ENCODE data around the gene CCT7. TPM values are rescaled to one million over a fixed set of nuclear protein-coding genes. Genes with fewer than 3 reads are reported as not detected.

The CCT7 gene
- total RNA-seq, 1 donor from 2014 or later: 359 TPM

- Mint-ChIP-seq H3K4me3 (ENCODE audit: unreplicated experiment) (no peak overlapping the region), H3K27me3 (ENCODE audit: low read depth, unreplicated experiment) (no peaks in the 10 kb centered on the region), H3K27ac (ENCODE audit: unreplicated experiment) (no peak overlapping the region), H3K4me1 (ENCODE audit: low read depth, unreplicated experiment) (no peaks in the 10 kb centered on the region), H3K36me3 (ENCODE audit: low read depth, unreplicated experiment) (peaks cover 18% of the 10 kb centered on the region), H3K9me3 (ENCODE audit: unreplicated experiment) (no peaks in the 10 kb centered on the region)
- no peaks in the 10 kb centered on the region for H3K27me3 ChIP-seq (ENCODE audit: insufficient read depth, low read length)
- TF ChIP-seq EZH2 (IDR thresholded peaks at IDR 0.05; ENCODE audit: insufficient read depth, low read length) (no peak), CTCF (IDR thresholded peaks at IDR 0.05; ENCODE audit: insufficient read depth, low read depth, low read length) (no peak)
- no peaks in the 10 kb centered on the region for H3K79me2 ChIP-seq (ENCODE audit: insufficient read depth, low read length)
- peaks cover 47% of the 10 kb centered on the region for H4K20me1 ChIP-seq (ENCODE audit: insufficient read depth, low read length)
- DNase-seq (ENCODE audit: low read depth): no peak
- no peak overlapping the region for H3K9ac ChIP-seq (ENCODE audit: low read length)
- no peaks in the 10 kb centered on the region for H3K4me1 ChIP-seq (ENCODE audit: insufficient read depth, low read length)
- H2AFZ ChIP-seq (ENCODE audit: low read depth, low read length): no peak overlapping the region
- no peak overlapping the region for H3K27ac ChIP-seq (ENCODE audit: low read depth, low read length)
- no peak for FAIRE-seq
- no peaks in the 10 kb centered on the region for H3K9me3 ChIP-seq (ENCODE audit: insufficient read depth, low read depth, low read length)
- peaks cover 22% of the 10 kb centered on the region for H3K36me3 ChIP-seq (ENCODE audit: insufficient read depth, low read length)
- H3K4me3 ChIP-seq (ENCODE audit: insufficient read depth, low read depth, low read length): no peak overlapping the region
- no peak overlapping the region for H3K4me2 ChIP-seq (ENCODE audit: low read length)
These were observed 22.0 kb downstream of the CCT7 start for GRCh38 chr2:73255907-73256617.

- peaks cover 46% of the 10 kb centered on the region for H4K20me1 ChIP-seq (ENCODE audit: insufficient read depth, low read length)
- no peaks in the 10 kb centered on the region for H3K27me3 ChIP-seq (ENCODE audit: insufficient read depth, low read length)
- H3K27ac ChIP-seq (ENCODE audit: low read depth, low read length): no peak overlapping the region
- peaks cover 19% of the 10 kb centered on the region for H3K36me3 ChIP-seq (ENCODE audit: insufficient read depth, low read length)
- H3K27ac Mint-ChIP-seq (ENCODE audit: unreplicated experiment): no peak overlapping the region
- no peaks in the 10 kb centered on the region for H3K27me3 Mint-ChIP-seq (ENCODE audit: low read depth, unreplicated experiment)
- no peak for DNase-seq (ENCODE audit: low read depth)
- no peaks in the 10 kb centered on the region for H3K9me3 ChIP-seq (ENCODE audit: insufficient read depth, low read depth, low read length)
- no peaks in the 10 kb centered on the region for H3K4me1 Mint-ChIP-seq (ENCODE audit: low read depth, unreplicated experiment)
- H2AFZ ChIP-seq (ENCODE audit: low read depth, low read length): no peak overlapping the region
- no peaks in the 10 kb centered on the region for H3K79me2 ChIP-seq (ENCODE audit: insufficient read depth, low read length)
- TF ChIP-seq EZH2 (IDR thresholded peaks at IDR 0.05; ENCODE audit: insufficient read depth, low read length) (no peak), CTCF (IDR thresholded peaks at IDR 0.05; ENCODE audit: insufficient read depth, low read depth, low read length) (no peak)
- H3K4me1 ChIP-seq (ENCODE audit: insufficient read depth, low read length): no peaks in the 10 kb centered on the region
- H3K9ac ChIP-seq (ENCODE audit: low read length): no peak overlapping the region
- no peak overlapping the region for H3K4me3 Mint-ChIP-seq (ENCODE audit: unreplicated experiment)
- no peak overlapping the region for H3K4me2 ChIP-seq (ENCODE audit: low read length)
- no peaks in the 10 kb centered on the region for H3K9me3 Mint-ChIP-seq (ENCODE audit: unreplicated experiment)
- peaks cover 17% of the 10 kb centered on the region for H3K36me3 Mint-ChIP-seq (ENCODE audit: low read depth, unreplicated experiment)
- no peak for FAIRE-seq
- no peak overlapping the region for H3K4me3 ChIP-seq (ENCODE audit: insufficient read depth, low read depth, low read length)
These were observed 22.5 kb downstream of the CCT7 start for GRCh38 chr2:73256618-73256922.

GRCh38 chr2:73257021-73257420, 22.9 kb downstream of the CCT7 start:
- peaks cover 42% of the 10 kb centered on the region for H4K20me1 ChIP-seq (ENCODE audit: insufficient read depth, low read length)
- H3K9me3 ChIP-seq (ENCODE audit: insufficient read depth, low read depth, low read length): no peaks in the 10 kb centered on the region
- no peaks in the 10 kb centered on the region for H3K9me3 Mint-ChIP-seq (ENCODE audit: unreplicated experiment)
- H3K4me3 ChIP-seq (ENCODE audit: insufficient read depth, low read depth, low read length): no peak overlapping the region
- no peak overlapping the region for H3K9ac ChIP-seq (ENCODE audit: low read length)
- H3K4me3 Mint-ChIP-seq (ENCODE audit: unreplicated experiment): no peak overlapping the region
- H3K27me3 ChIP-seq (ENCODE audit: insufficient read depth, low read length): no peaks in the 10 kb centered on the region
- H2AFZ ChIP-seq (ENCODE audit: low read depth, low read length): no peak overlapping the region
- H3K4me1 Mint-ChIP-seq (ENCODE audit: low read depth, unreplicated experiment): no peaks in the 10 kb centered on the region
- no peak overlapping the region for H3K27ac Mint-ChIP-seq (ENCODE audit: unreplicated experiment)
- H3K27me3 Mint-ChIP-seq (ENCODE audit: low read depth, unreplicated experiment): no peaks in the 10 kb centered on the region
- peaks cover 17% of the 10 kb centered on the region for H3K36me3 Mint-ChIP-seq (ENCODE audit: low read depth, unreplicated experiment)
- H3K79me2 ChIP-seq (ENCODE audit: insufficient read depth, low read length): no peaks in the 10 kb centered on the region
- no peaks in the 10 kb centered on the region for H3K4me1 ChIP-seq (ENCODE audit: insufficient read depth, low read length)
- H3K27ac ChIP-seq (ENCODE audit: low read depth, low read length): no peak overlapping the region
- no peak for FAIRE-seq
- no peak for DNase-seq (ENCODE audit: low read depth)
- H3K4me2 ChIP-seq (ENCODE audit: low read length): no peak overlapping the region
- TF ChIP-seq CTCF (IDR thresholded peaks at IDR 0.05; ENCODE audit: insufficient read depth, low read depth, low read length): no peak
- no peak for TF ChIP-seq EZH2 (IDR thresholded peaks at IDR 0.05; ENCODE audit: insufficient read depth, low read length)
- peaks cover 19% of the 10 kb centered on the region for H3K36me3 ChIP-seq (ENCODE audit: insufficient read depth, low read length)

All from astrocyte (in vitro differentiated cells and primary cell).